HL-60 (cell line): ENCODE results near the gene MAPK11.

Source experiments
- CTCF ChIP-seq: IDR thresholded peaks from one replicate; pipeline ENCODE4 v1.5.1; 2011; ENCODE audit warnings: low read length, control low read depth, inconsistent platforms; ENCODE audit not compliant: insufficient read depth
- SPI1 ChIP-seq: IDR thresholded peaks from 2 replicates; pipeline ENCODE4 v1.6.1; 2012; ENCODE audit warnings: low read depth, mild to moderate bottlenecking, borderline replicate concordance

GRCh38 chr22:50255607-50256006 is 14.6 kb downstream of the MAPK11 start:
- TF ChIP-seq CTCF (no peak), SPI1 (no peak)
